ENCODE data around the gene MTTP.

DNA sequence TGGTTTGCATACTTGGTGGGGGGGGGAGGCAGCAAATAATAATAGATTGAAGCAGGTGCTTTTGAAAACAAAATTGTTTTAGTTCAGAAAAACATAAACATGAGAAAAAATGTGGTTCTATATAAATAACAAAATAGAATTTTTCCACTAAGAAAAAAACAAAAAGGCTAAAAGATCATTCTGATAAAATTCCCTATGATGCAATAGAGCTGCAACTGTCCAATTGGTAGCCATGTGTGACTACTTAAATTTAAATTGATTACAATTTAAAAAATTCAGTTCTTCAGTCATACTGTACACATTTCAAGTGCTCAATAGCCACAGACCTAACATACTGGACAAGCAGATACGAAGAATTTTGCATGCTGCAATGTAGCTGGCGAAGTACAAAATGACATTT lies 21.8 kb upstream of the MTTP start:
- TF ChIP-seq, protein P1, sequence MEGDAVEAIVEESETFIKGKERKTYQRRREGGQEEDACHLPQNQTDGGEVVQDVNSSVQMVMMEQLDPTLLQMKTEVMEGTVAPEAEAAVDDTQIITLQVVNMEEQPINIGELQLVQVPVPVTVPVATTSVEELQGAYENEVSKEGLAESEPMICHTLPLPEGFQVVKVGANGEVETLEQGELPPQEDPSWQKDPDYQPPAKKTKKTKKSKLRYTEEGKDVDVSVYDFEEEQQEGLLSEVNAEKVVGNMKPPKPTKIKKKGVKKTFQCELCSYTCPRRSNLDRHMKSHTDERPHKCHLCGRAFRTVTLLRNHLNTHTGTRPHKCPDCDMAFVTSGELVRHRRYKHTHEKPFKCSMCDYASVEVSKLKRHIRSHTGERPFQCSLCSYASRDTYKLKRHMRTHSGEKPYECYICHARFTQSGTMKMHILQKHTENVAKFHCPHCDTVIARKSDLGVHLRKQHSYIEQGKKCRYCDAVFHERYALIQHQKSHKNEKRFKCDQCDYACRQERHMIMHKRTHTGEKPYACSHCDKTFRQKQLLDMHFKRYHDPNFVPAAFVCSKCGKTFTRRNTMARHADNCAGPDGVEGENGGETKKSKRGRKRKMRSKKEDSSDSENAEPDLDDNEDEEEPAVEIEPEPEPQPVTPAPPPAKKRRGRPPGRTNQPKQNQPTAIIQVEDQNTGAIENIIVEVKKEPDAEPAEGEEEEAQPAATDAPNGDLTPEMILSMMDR (IDR thresholded peaks at IDR 0.05; ENCODE audit: low read length), result no peak
- no peak for TF ChIP-seq EZH2 (IDR thresholded peaks at IDR 0.05; ENCODE audit: borderline replicate concordance, low read length)

Measured in OCI-LY1 (cell line).